Fibroblast of pulmonary artery (primary cell): Measurements from ENCODE around the gene CEP68.
"Not testable (repeated sequence)": the region's sequence is repeated elsewhere in the genome, so short reads cannot be mapped to it uniquely, and the experiment has no call there.

Source experiments
- DNase-seq: peaks from one replicate; pipeline ENCODE4 v3.0.0-alpha.2; 2010; ENCODE audit warnings: low read depth
- H3K4me3 ChIP-seq: replicated peaks from 2 replicates; pipeline ENCODE4 v1.5.1; 2011; ENCODE audit warnings: low read depth, mild to moderate bottlenecking, control low read depth, low read length, moderate library complexity
- CTCF ChIP-seq: IDR thresholded peaks from 2 replicates; pipeline ENCODE4 v1.5.1; 2011; ENCODE audit warnings: mild to moderate bottlenecking, control low read depth, low read length, inconsistent platforms; ENCODE audit errors: missing control alignments

Gene CEP68

DNA sequence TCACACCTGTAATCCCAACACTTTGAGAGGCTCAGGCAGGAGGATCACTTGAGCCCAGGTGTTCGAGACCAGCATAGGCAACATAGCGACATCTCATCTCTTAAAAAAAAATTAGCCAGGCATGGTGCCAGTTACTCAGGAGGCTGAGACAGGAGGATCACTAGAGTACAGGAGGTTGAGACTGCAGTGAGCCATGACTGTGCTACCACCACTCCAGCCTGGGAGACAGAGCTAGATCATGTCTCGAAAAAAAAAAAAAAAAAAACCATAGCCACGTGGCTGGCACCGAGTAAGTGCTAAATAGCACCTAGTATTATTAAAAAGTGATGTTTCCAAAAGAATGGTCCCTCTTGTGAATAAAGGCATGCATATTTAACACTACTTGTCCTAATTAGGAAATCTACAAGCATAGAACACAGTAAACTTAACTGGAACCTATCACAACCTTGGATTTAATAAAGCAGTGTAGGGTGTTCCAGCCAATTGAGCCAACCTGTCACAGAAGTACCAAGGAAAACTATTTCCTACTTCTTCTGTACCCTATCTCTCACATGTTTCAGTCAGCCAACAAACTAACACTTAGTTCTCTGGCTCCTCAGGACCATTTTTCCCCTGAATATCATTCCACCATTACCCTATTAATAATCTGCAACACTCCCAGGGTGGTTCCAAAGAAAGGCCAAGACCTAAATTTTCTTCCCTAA, 64.9 kb downstream of the CEP68 start:
- no peak for DNase-seq
- no peak overlapping the region for H3K4me3 ChIP-seq
- no peak for TF ChIP-seq CTCF

GRCh38 chr2:65122313-65122712, 66.1 kb downstream of the CEP68 start:
- no peak overlapping the region for H3K4me3 ChIP-seq
- no peak for TF ChIP-seq CTCF
- DNase-seq, result no peak

- DNase-seq, H3K4me3 ChIP-seq: not testable (repeated sequence)
Measured at GRCh38 chr2:65125457-65125856, 69.2 kb downstream of the CEP68 start.

GRCh38 chr2:65128297-65129190, 72.3 kb downstream of the CEP68 start:
- H3K4me3 ChIP-seq, result peak overlapping the region; percentile 100
- no peak for TF ChIP-seq CTCF
- peak; percentile 59 for DNase-seq

- no peak for DNase-seq
- peak overlapping the region; percentile 100 for H3K4me3 ChIP-seq
- no peak for TF ChIP-seq CTCF
Measured at GRCh38 chr2:65129286-65129825, 73.1 kb downstream of the CEP68 start.

GRCh38 chr2:65129826-65130663, 73.8 kb downstream of the CEP68 start, which contains the start of gene RAB1A:
Gene RAB1A (minus strand): TSS chr2:65130106. CDS start chr2:65129915, 191 bp downstream.
- H3K4me3 ChIP-seq, result peak within 1 kb of the TSS; percentile 100
- TF ChIP-seq CTCF, result peak; percentile 14
- DNase-seq, result peak; percentile 100

DNA sequence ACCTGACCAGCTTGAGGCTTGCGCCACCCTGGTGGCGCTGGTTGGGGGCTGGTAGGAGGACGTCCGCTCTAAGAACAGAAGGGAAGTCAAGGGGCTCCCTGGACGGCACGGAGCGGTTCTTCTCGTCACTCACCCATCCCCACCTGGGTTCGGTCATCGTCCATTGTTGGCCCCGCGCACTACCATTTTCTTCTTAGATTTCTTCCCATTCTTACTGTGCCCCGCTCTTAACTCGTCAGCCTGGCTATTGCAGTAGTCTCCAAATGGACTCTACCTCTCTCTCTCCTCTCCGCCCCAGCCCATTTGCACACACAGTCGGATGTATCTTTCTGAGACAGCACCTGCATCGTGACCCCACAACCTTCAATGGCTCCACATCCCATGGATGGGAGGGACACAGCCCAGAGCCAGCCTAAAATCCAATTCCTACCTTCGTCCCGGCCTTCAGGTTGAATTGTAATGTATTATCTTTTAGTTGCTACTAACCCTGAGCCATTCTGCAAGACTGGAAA, 74.5 kb downstream of the CEP68 start:
- no peak for DNase-seq
- peak overlapping the region; percentile 64 for H3K4me3 ChIP-seq
- no peak for TF ChIP-seq CTCF

DNA sequence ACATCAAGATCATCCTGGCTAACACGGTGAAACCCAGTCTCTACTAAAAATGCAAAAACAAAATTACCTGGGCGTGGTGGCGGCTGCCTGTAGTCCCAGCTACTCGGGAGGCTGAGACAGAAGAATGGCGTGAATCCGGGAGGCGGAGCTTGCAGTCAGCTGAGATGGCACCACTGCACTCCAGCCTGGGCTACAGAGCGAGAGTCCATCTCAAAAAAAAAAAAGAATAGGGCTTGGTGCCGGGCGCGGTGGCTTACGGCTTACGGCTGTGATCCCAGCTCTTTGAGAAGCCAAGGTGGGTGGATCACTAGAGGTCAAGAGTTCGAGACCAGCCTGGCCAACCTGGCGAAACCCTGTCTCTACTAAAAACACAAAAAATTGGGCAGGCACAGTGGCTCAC, 76.7 kb downstream of the CEP68 start:
- not testable (repeated sequence) for DNase-seq, H3K4me3 ChIP-seq
